Large intestine (tissue), 3 donors: ENCODE data around the gene GMDS. TPM values are rescaled to one million over a fixed set of nuclear protein-coding genes. Genes with fewer than 3 reads are reported as not detected.

ENCODE experiments used
- DNase-seq, 2 donors: peaks; one replicate each; pipeline versions ENCODE4 v3.0.0 to v3.0.0-alpha.2; 2013
- H3K27ac ChIP-seq: one replicate; pipeline ENCODE4 v1.5.1; 2013; ENCODE audit warnings: low read length
- H3K27me3 ChIP-seq: 2 replicates; pipeline ENCODE4 v1.6.1; 2013; ENCODE audit warnings: low read length; ENCODE audit not compliant: control insufficient read depth, insufficient read depth
- H3K36me3 ChIP-seq: 2 replicates; pipeline ENCODE4 v1.6.1; 2013; ENCODE audit warnings: low read length; ENCODE audit not compliant: control insufficient read depth, insufficient read depth
- H3K4me1 ChIP-seq: one replicate; pipeline ENCODE4 v1.6.1; 2013; ENCODE audit warnings: low read length; ENCODE audit not compliant: control insufficient read depth, insufficient read depth
- H3K4me3 ChIP-seq: one replicate; pipeline ENCODE4 v1.5.1; 2013; ENCODE audit warnings: low read length
- H3K9me3 ChIP-seq: one replicate; pipeline ENCODE4 v1.6.1; 2013; ENCODE audit warnings: mild to moderate bottlenecking, low read depth, low read length, moderate library complexity; ENCODE audit not compliant: control insufficient read depth
- WGBS: methylation state at CpG from one replicate; pipeline ENCODE4 v1.1.5; 2013; ENCODE audit warnings: low lambda C conversion rate; ENCODE audit not compliant: insufficient coverage; 5-methylcytosine and 5-hydroxymethylcytosine counted together
- polyA plus RNA-seq: library from polyadenylated mRNA; unstranded; fragments of 120-200 nt; gene quantifications from one replicate; pipeline ENCODE4 v1.2.1, GENCODE V29; 2013

Gene GMDS
- polyA plus RNA-seq, 1 donor: 58.9 TPM

DNA sequence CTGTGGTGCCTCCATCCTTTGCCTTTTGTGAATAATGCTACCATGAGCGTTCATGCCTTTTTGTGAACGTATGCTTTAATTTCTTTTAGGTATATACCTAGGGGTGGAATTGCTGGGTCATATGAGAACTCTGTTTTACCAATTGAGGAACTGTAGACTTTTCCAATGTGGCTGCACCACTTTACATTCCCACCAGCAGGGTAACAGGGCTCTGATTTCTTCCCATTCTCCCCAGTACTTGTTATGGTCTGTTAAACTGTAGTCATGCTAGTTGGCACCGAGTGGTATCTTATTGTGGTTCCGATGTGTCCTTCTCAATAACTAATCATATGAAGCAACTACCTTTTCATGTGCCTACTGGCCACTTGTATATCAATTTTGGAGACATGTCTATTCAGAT lies 312.1 kb downstream of the GMDS start:
- H3K27ac ChIP-seq: no peak overlapping the region
- whole genome bisulfite sequencing: 100% methylated on average over 1 of the region's 4 CpGs
- H3K9me3 ChIP-seq: no peaks in the 10 kb centered on the region
- H3K27me3 ChIP-seq: no peaks in the 10 kb centered on the region
- H3K36me3 ChIP-seq: peaks cover 5% of the 10 kb centered on the region
- no peak overlapping the region for H3K4me3 ChIP-seq
- H3K4me1 ChIP-seq: no peaks in the 10 kb centered on the region
- DNase-seq: no peak

GRCh38 chr6:1931817-1932216 lies 313.6 kb downstream of the GMDS start:
- Histone ChIP-seq H3K27me3 (no peaks in the 10 kb centered on the region), H3K4me3 (no peak overlapping the region), H3K9me3 (no peaks in the 10 kb centered on the region), H3K4me1 (no peaks in the 10 kb centered on the region), H3K36me3 (peaks cover 6% of the 10 kb centered on the region), H3K27ac (no peak overlapping the region)
- WGBS: no CpG with 5 or more reads among the region's 5 CpGs
- no peak for DNase-seq

- Histone ChIP-seq H3K9me3 (no peaks in the 10 kb centered on the region), H3K27me3 (no peaks in the 10 kb centered on the region), H3K4me3 (no peak overlapping the region), H3K36me3 (peaks cover 3% of the 10 kb centered on the region), H3K4me1 (no peaks in the 10 kb centered on the region), H3K27ac (no peak overlapping the region)
- DNase-seq: no peak
- WGBS: 43% methylated on average over 1 of the region's 2 CpGs
These were observed 315.0 kb downstream of the GMDS start for GRCh38 chr6:1930356-1930755.

DNA sequence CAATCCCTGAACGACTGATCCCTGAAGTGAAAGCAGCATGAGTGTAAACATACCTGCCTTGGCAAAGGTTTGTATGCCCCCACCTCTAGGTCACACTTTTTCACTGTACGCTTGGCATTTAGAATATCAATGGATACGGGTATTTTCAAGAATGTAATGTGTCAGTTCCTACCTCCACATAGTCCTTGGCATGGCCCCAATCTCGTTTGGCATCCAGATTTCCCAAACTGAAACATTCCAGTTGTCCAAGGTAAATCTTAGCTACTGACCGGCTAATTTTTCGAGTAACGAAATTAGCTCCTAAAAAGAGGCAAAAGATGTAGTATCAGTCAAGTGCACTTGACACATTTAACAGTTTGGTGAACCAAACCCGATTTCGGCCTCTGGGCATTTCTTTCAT lies 315.5 kb downstream of the GMDS start:
- peaks cover 3% of the 10 kb centered on the region for H3K36me3 ChIP-seq
- H3K27ac ChIP-seq: no peak overlapping the region
- no peak for DNase-seq
- WGBS: 96% methylated on average over 3 of the region's 9 CpGs
- H3K4me1 ChIP-seq: no peaks in the 10 kb centered on the region
- H3K27me3 ChIP-seq: no peaks in the 10 kb centered on the region
- H3K9me3 ChIP-seq: no peaks in the 10 kb centered on the region
- no peak overlapping the region for H3K4me3 ChIP-seq

- DNase-seq: no peak
- no peak overlapping the region for H3K4me3 ChIP-seq
- H3K4me1 ChIP-seq: no peaks in the 10 kb centered on the region
- H3K27me3 ChIP-seq: no peaks in the 10 kb centered on the region
- no peaks in the 10 kb centered on the region for H3K9me3 ChIP-seq
- peaks cover 6% of the 10 kb centered on the region for H3K36me3 ChIP-seq
- no peak overlapping the region for H3K27ac ChIP-seq
- WGBS: no CpG with 5 or more reads among the region's 10 CpGs
These were observed 319.5 kb downstream of the GMDS start for GRCh38 chr6:1925743-1926430.

DNA sequence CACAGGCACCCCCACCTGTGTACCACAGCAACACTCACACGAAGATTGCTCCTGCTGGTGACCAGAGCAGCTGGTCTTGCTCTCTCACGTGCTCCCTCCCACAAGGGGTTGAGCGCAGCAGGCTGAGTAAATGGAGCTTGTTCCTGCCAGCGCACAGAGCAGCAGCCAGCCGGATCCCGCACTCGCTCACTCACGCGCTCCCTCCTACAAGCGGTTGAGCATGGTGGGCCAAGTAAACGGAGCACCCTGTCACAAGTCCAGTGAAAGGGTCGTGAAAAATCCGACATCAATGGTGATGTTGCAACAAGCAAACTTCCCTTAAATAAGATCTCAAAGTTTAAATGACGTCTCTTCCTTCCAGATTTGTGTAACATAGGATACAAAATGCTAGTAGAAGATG lies 322.0 kb downstream of the GMDS start:
- H3K4me3 ChIP-seq: no peak overlapping the region
- no CpG with 5 or more reads among the region's 14 CpGs for WGBS
- no peaks in the 10 kb centered on the region for H3K27me3 ChIP-seq
- no peak for DNase-seq
- H3K9me3 ChIP-seq: no peaks in the 10 kb centered on the region
- H3K27ac ChIP-seq: no peak overlapping the region
- no peaks in the 10 kb centered on the region for H3K4me1 ChIP-seq
- H3K36me3 ChIP-seq: peaks cover 6% of the 10 kb centered on the region

DNA sequence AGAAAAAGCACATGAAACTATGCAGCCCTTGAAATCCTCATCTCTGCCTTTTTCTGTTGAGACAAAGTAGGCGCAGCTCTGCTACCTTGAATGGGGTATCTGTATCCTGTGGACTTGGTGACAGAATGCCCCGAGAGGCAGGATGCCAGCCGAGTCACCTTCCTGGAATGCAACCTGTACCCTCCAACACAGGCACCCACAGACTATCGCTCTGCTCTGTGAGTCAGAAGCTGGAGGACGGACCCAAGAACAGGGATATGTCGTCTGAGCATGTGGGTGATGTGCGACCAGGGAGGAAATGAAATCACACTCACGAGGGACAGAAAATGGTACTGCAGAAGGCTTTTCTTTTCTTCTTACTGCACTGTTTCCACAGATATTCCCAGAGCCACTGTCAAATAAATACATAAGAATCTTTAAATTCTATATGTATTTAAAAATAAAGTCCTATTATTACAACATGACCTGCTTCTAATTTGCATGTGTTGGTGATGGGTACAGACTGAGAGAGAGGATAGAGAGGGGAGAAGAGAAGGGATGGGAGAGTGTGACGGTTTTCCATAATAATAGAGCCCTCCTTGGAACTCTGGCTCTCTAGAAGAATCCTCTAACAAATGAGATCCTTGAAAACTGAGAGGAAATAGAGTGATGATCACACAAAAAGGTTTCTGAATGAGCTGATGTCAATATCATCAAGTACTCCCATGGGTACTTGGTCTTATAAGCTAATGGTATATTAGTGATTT lies 327.6 kb downstream of the GMDS start:
- H3K4me3 ChIP-seq: no peak overlapping the region
- peaks cover 3% of the 10 kb centered on the region for H3K9me3 ChIP-seq
- no CpG with 5 or more reads among the region's 9 CpGs for WGBS
- H3K27me3 ChIP-seq: no peaks in the 10 kb centered on the region
- H3K27ac ChIP-seq: no peak overlapping the region
- no peak for DNase-seq
- no peaks in the 10 kb centered on the region for H3K4me1 ChIP-seq
- H3K36me3 ChIP-seq: peaks cover 8% of the 10 kb centered on the region

- H3K27ac ChIP-seq: no peak overlapping the region
- no peak for DNase-seq
- peaks cover 8% of the 10 kb centered on the region for H3K36me3 ChIP-seq
- H3K9me3 ChIP-seq: peaks cover 3% of the 10 kb centered on the region
- WGBS: 80% methylated on average over 1 of the region's 8 CpGs
- no peaks in the 10 kb centered on the region for H3K4me1 ChIP-seq
- H3K4me3 ChIP-seq: no peak overlapping the region
- H3K27me3 ChIP-seq: no peaks in the 10 kb centered on the region
These were observed 328.9 kb downstream of the GMDS start for GRCh38 chr6:1916334-1917070.

GRCh38 chr6:1915226-1915625 lies 330.2 kb downstream of the GMDS start:
- peaks cover 3% of the 10 kb centered on the region for H3K9me3 ChIP-seq
- H3K4me1 ChIP-seq: no peaks in the 10 kb centered on the region
- H3K27ac ChIP-seq: no peak overlapping the region
- WGBS: no CpG with 5 or more reads among the region's 9 CpGs
- H3K27me3 ChIP-seq: no peaks in the 10 kb centered on the region
- H3K4me3 ChIP-seq: no peak overlapping the region
- no peak for DNase-seq
- H3K36me3 ChIP-seq: peaks cover 8% of the 10 kb centered on the region

GRCh38 chr6:1913577-1913976 lies 331.8 kb downstream of the GMDS start:
- 94% methylated on average over 2 of the region's 3 CpGs for WGBS
- Histone ChIP-seq H3K9me3 (peaks cover 3% of the 10 kb centered on the region), H3K4me3 (no peak overlapping the region), H3K27ac (no peak overlapping the region), H3K4me1 (no peaks in the 10 kb centered on the region), H3K36me3 (peaks cover 10% of the 10 kb centered on the region), H3K27me3 (no peaks in the 10 kb centered on the region)
- DNase-seq: no peak
